BJ (cell line): ENCODE results near the gene ARAP3. TPM values are rescaled to one million over a fixed set of nuclear protein-coding genes. Genes with fewer than 3 reads are reported as not detected.

Experiments
- CTCF ChIA-PET: fragments of 350-600 bp; formaldehyde crosslinking; extraction: SDS; loops from one replicate; lab custom pipeline; 2021; ENCODE audit warnings: antibody characterized with exemption, inconsistent platforms; lab: Yijun Ruan, JAX
- POLR2A ChIA-PET: fragments of 300-600 bp; sonication (Branson Sonifier 250); formaldehyde crosslinking; extraction: SDS; loops from one replicate; lab custom pipeline; 2021; ENCODE audit warnings: antibody characterized with exemption; lab: Charles Lee
- DNase-seq: peaks from one replicate; pipeline ENCODE4 v3.0.0-alpha.2; 2011; ENCODE audit warnings: low read depth
- H3K27me3 ChIP-seq: 2 replicates; pipeline ENCODE4 v1.6.0; 2011; ENCODE audit warnings: low read length; ENCODE audit not compliant: control insufficient read depth, insufficient read depth
- H3K36me3 ChIP-seq: 2 replicates; pipeline ENCODE4 v1.5.1; 2011; ENCODE audit warnings: low read length; ENCODE audit not compliant: control insufficient read depth, insufficient read depth
- H3K4me3 ChIP-seq: 2 replicates; pipeline ENCODE4 v1.5.1; 2011; ENCODE audit warnings: low read depth, mild to moderate bottlenecking, control low read depth, low read length
- polyA plus RNA-seq: library from polyadenylated mRNA; depleted of rRNA; stranded (reverse); fragments of >200 nt; gene quantifications from 2 replicates; pipeline ENCODE4 v1.2.3, GENCODE V29; 2011
- TF ChIP-seq, protein P1 (sequence below): IDR thresholded peaks from 2 replicates; pipeline ENCODE4 v1.5.1; 2011; ENCODE audit warnings: low read depth, mild to moderate bottlenecking, control low read depth, inconsistent platforms, low read length, moderate library complexity; ENCODE audit not compliant: insufficient read depth

ARAP3 gene
- polyA plus RNA-seq, 1 experiment: 5.6 TPM

DNA sequence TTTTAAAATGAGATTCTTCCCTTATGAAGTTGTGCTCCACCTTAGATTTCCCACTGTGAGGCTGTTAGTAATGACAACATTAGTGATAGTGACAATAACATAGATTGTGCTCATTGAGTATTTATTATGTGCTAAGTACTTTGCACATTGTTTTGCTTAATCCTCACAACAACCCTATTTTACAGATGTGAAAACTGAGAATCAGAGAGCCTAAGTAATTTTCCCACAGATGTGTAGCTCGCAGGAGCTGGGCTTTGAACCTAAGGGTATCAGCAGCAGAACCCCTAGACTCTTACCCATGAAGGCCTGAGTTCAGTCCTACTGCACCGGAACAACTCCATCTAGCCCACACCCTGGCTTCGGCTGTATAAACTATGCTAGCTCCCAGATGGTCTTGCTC, 15.6 kb upstream of the ARAP3 start:
- ChIA-PET POLR2A (no interaction called here), CTCF (interaction anchor here (0.8 to 15.7 kb wide), 3 partner anchors 33 to 261 kb away, joined by 4 to 341 read pairs (median 293); partner anchors contain the start of genes PCDH1 and PCDH12)
- H3K27me3 ChIP-seq: peaks cover 41% of the 10 kb centered on the region
- no peak for DNase-seq
- TF ChIP-seq, protein P1, sequence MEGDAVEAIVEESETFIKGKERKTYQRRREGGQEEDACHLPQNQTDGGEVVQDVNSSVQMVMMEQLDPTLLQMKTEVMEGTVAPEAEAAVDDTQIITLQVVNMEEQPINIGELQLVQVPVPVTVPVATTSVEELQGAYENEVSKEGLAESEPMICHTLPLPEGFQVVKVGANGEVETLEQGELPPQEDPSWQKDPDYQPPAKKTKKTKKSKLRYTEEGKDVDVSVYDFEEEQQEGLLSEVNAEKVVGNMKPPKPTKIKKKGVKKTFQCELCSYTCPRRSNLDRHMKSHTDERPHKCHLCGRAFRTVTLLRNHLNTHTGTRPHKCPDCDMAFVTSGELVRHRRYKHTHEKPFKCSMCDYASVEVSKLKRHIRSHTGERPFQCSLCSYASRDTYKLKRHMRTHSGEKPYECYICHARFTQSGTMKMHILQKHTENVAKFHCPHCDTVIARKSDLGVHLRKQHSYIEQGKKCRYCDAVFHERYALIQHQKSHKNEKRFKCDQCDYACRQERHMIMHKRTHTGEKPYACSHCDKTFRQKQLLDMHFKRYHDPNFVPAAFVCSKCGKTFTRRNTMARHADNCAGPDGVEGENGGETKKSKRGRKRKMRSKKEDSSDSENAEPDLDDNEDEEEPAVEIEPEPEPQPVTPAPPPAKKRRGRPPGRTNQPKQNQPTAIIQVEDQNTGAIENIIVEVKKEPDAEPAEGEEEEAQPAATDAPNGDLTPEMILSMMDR: no peak
- no peaks in the 10 kb centered on the region for H3K36me3 ChIP-seq
- H3K4me3 ChIP-seq: no peak overlapping the region

DNA sequence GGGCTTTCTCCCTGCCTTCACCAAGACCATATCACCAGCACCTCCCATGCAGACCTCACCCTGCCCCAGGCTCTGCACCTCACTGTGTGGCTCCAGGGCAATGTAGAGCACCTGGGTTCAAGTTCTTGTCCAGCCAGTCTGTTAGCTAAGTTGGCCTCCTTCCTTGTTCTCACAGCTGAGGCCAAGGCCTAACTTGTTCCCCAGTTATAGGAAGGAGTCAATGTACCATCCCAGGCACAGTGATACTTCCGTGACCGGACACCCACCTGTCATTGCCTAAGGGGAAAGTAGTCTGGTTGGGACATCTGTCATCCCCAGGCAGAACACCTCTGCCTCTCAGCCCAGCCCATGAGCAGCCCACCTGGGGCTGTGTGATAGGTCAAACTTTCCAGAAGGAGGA, 14.4 kb upstream of the ARAP3 start:
- DNase-seq: no peak
- no peak overlapping the region for H3K4me3 ChIP-seq
- TF ChIP-seq, protein P1: no peak
- ChIA-PET CTCF (interaction anchor here (1.6 to 15.7 kb wide), 4 partner anchors 183 to 273 kb away, joined by 6 to 341 read pairs (median 180); partner anchors contain the start of genes PCDH1, PCDH12 and RNF14), POLR2A (no interaction called here)
- no peaks in the 10 kb centered on the region for H3K36me3 ChIP-seq
- H3K27me3 ChIP-seq: peaks cover 37% of the 10 kb centered on the region

DNA sequence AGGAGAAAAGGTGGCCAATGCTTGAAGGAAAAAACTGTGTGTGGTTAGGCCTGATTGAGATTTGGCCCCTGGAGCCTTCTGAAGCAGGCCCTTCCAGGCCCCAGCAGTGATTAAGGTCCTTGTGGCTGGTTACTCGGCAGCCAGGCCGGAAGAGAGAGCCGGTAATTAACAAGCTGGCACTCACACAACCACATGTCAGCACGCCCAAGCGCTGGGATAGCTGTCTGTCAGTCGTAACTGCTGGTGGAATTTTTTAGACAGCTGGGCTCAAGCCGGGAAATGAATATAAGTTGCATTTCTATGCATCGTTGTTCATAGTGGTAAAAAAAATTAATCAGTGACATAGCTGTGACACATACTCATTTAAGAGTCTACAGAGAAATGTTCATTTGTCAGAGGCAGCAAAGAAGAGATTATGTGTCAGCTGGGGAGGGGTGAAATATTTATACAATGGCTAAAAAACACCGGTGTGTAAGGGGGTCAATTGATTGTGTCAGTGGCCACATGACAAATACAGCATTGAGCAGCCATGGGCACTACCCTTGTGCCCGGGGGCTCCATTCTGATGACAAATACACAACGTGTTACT, 13.7 kb upstream of the ARAP3 start:
- Histone ChIP-seq H3K36me3 (no peaks in the 10 kb centered on the region), H3K27me3 (peaks cover 37% of the 10 kb centered on the region), H3K4me3 (no peak overlapping the region)
- TF ChIP-seq, protein P1: no peak
- DNase-seq: no peak
- POLR2A ChIA-PET: no interaction called here
- CTCF ChIA-PET: interaction anchor here (1.0 to 15.7 kb wide), 5 partner anchors 184 to 274 kb away, joined by 3 to 341 read pairs (median 66); partner anchors contain the start of genes PCDH1, PCDH12 and RNF14

DNA sequence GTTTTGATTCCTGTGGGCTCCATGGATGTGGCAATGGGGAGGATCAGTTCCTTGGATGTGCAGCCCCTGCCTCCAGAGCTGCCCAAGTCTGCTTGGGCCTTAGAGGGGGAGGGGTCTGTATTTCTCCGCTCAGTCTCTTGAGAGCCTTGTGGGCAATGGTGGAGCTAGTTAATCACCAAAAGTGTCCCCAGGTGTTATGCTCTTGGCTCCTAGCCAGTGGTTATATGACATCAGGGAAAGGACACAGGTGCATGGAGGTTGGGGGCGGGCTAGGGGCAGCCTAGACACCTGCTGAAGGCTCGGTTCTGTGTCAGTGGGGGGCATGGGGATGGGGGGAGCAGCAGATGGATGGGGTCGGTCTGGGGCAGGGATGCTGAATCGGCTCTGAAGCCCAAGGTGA, 12.4 kb upstream of the ARAP3 start:
- CTCF ChIA-PET: interaction anchor here (0.8 to 15.7 kb wide), 6 partner anchors 8 to 275 kb away, joined by 3 to 341 read pairs (median 56); partner anchors contain the start of genes ARAP3, PCDH1, PCDH12 and RNF14
- TF ChIP-seq, protein P1: no peak
- POLR2A ChIA-PET: no interaction called here

DNA sequence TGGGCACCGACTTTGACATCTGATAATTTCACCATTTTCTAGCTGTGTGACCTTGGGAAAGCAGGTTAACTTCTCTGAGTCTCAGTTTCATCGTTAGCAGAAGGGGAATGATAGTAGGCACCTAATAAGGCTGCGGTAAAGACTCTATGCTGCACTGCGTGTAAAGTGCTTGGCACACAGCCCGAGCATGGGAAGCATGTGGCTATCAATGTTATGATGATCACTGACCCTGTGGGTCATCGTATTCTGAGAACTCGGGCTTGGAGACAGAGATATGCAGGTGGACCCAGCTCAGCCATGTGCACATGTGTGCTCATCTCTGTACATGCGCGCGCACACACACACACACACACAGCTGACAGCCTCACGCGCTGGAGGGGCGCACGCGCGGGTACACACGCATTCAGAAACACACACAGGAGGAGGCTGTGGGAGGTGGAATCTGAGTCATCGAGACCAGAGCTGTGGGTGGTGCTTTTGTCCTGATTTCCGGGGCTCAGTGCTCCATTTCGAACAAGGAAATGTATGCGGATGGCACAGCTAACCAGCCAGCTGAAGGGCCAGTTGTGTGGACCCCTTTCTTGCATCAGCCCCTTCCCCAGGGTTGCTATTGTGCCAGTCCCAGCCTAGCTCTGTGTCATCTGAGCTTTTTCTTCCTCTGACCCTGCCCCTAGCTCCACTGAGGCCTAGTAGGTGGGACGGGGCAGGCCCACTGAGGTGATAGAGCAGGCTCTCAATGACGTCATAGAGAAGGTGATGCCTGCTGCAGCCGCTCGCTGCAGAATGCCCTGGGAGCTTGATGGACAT, 11.1 kb upstream of the ARAP3 start:
- POLR2A ChIA-PET: no interaction called here
- DNase-seq: no peak

More for the DNA sequence above, 12.4 kb upstream of the ARAP3 start:
- Histone ChIP-seq H3K27me3 (peaks cover 28% of the 10 kb centered on the region), H3K36me3 (no peaks in the 10 kb centered on the region), H3K4me3 (no peak overlapping the region)
- DNase-seq: no peak

More for the DNA sequence above, 11.1 kb upstream of the ARAP3 start:
- Histone ChIP-seq H3K4me3 (no peak overlapping the region), H3K36me3 (no peaks in the 10 kb centered on the region), H3K27me3 (peaks cover 24% of the 10 kb centered on the region)
- CTCF ChIA-PET: interaction anchor here (1.0 to 15.7 kb wide), 16 partner anchors 9 to 450 kb away, joined by 3 to 341 read pairs (median 9); partner anchors contain the start of genes ARAP3, PCDH1, PCDH12 and RNF14
- TF ChIP-seq, protein P1: no peak
